ENCODE measurements around the gene HSD3B1. TPM values are rescaled to one million over a fixed set of nuclear protein-coding genes. Genes with fewer than 3 reads are reported as not detected.

The HSD3B1 gene
- total RNA-seq, 1 donor from 2014 or later, result not detected

DNA sequence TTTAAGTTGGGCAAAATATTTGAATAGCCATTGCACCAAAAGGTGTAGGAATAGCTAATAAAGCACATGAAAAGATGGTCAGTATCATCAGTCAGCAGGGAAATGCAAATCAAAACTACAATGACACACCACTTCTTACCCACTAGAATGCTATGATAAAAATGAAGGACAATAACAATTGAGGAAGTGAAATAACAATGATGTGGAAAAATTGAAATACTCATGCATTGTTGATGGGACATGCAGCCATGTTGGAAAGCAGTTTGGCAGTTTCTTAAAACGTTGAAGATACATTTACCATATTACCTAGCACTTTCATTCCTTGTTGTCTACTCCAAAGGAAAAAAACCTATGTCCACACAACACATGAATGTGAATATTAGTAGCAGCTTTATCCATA lies 28.4 kb downstream of the HSD3B1 start:
- Mint-ChIP-seq H3K9me3 (ENCODE audit: low read depth) (no peaks in the 10 kb centered on the region), H3K4me3 (ENCODE audit: low read depth) (no peak overlapping the region), H3K27ac (no peak overlapping the region), H3K4me1 (ENCODE audit: low read depth) (no peaks in the 10 kb centered on the region), H3K27me3 (peaks cover 8% of the 10 kb centered on the region), H3K36me3 (ENCODE audit: insufficient read depth) (no peaks in the 10 kb centered on the region)
- TF ChIP-seq, protein P1, sequence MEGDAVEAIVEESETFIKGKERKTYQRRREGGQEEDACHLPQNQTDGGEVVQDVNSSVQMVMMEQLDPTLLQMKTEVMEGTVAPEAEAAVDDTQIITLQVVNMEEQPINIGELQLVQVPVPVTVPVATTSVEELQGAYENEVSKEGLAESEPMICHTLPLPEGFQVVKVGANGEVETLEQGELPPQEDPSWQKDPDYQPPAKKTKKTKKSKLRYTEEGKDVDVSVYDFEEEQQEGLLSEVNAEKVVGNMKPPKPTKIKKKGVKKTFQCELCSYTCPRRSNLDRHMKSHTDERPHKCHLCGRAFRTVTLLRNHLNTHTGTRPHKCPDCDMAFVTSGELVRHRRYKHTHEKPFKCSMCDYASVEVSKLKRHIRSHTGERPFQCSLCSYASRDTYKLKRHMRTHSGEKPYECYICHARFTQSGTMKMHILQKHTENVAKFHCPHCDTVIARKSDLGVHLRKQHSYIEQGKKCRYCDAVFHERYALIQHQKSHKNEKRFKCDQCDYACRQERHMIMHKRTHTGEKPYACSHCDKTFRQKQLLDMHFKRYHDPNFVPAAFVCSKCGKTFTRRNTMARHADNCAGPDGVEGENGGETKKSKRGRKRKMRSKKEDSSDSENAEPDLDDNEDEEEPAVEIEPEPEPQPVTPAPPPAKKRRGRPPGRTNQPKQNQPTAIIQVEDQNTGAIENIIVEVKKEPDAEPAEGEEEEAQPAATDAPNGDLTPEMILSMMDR (IDR thresholded peaks at IDR 0.05; ENCODE audit: unreplicated experiment), result no peak
- DNase-seq (ENCODE audit: low spot score, unreplicated experiment), result no peak

DNA sequence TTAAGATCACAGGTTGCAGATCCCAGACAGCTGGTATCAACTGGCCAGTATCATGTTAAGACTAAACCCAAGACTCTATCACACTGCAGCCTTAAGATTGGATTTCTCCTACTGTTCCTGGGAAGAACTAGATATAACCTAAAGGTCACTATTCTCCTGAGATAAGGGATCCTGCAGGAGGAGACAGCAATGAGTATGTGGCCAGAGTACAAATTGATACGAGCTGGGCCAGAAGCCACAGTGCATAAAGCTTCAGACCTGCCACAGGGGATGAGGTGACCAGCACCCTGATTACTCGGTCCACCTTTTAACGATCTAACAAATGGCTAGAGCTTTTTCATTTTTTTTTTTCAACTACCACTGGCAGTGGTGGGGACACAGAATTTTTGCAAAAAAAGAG lies 31.0 kb downstream of the HSD3B1 start:
- Mint-ChIP-seq H3K27me3 (peaks cover 4% of the 10 kb centered on the region), H3K4me3 (ENCODE audit: low read depth) (no peak overlapping the region), H3K4me1 (ENCODE audit: low read depth) (peaks cover 5% of the 10 kb centered on the region), H3K27ac (no peak overlapping the region), H3K36me3 (ENCODE audit: insufficient read depth) (no peaks in the 10 kb centered on the region), H3K9me3 (ENCODE audit: low read depth) (no peaks in the 10 kb centered on the region)
- DNase-seq (ENCODE audit: low spot score, unreplicated experiment), result no peak
- TF ChIP-seq, protein P1 (IDR thresholded peaks at IDR 0.05; ENCODE audit: unreplicated experiment), result no peak

DNA sequence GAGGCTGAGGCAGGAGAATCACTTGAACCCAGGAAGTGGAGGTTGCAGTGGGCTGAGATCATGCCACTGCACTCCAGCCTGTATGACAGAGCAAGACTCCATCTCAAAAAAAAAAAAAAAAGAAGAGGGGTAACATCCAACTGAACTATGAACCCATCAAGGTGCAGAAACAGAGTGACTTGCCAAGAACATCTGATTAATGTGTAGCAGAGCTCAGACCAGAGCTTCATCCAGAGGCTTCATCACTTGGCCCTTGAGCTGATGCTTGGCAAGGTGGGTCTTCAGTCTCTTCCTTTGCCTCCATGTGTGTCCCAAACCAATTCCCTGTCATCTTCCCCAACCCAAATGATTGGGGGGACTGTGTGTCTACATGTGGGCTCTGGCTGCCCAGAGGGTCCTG lies 32.6 kb downstream of the HSD3B1 start:
- no peaks in the 10 kb centered on the region for H3K9me3 Mint-ChIP-seq (ENCODE audit: low read depth)

DNA sequence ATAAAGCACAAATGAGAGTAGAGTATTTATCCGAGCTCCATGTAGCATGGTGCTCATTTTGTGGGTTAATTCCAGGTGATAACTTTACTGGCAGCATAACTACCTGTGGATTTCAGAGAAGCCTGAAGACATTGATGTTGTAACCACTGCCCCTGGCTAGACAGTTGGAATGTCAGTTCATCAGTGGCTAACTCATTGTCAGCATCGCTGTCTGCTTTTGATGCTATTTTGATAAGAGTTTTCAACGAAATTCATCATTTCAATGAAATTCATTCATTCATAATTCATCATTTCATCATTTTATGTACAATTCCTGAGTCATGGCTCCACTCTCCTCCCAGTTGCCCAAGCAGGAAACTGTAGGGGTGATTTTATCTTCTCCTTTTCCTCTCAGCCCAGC lies 34.4 kb downstream of the HSD3B1 start:
- TF ChIP-seq, protein P1 (IDR thresholded peaks at IDR 0.05; ENCODE audit: unreplicated experiment), result no peak
- H3K4me3 Mint-ChIP-seq (ENCODE audit: low read depth), result no peak overlapping the region
- no peak for DNase-seq (ENCODE audit: low spot score, unreplicated experiment)
- no peaks in the 10 kb centered on the region for H3K36me3 Mint-ChIP-seq (ENCODE audit: insufficient read depth)
- peaks cover 4% of the 10 kb centered on the region for H3K27me3 Mint-ChIP-seq
- H3K4me1 Mint-ChIP-seq (ENCODE audit: low read depth), result peaks cover 5% of the 10 kb centered on the region
- no peak overlapping the region for H3K27ac Mint-ChIP-seq
- no peaks in the 10 kb centered on the region for H3K9me3 Mint-ChIP-seq (ENCODE audit: low read depth)

More for the DNA sequence above, 32.6 kb downstream of the HSD3B1 start:
- H3K4me1 Mint-ChIP-seq (ENCODE audit: low read depth), result peaks cover 5% of the 10 kb centered on the region
- no peaks in the 10 kb centered on the region for H3K36me3 Mint-ChIP-seq (ENCODE audit: insufficient read depth)
- DNase-seq (ENCODE audit: low spot score, unreplicated experiment), result no peak
- no peak overlapping the region for H3K27ac Mint-ChIP-seq
- H3K4me3 Mint-ChIP-seq (ENCODE audit: low read depth), result no peak overlapping the region
- TF ChIP-seq, protein P1 (IDR thresholded peaks at IDR 0.05; ENCODE audit: unreplicated experiment), result no peak
- H3K27me3 Mint-ChIP-seq, result peaks cover 4% of the 10 kb centered on the region

DNA sequence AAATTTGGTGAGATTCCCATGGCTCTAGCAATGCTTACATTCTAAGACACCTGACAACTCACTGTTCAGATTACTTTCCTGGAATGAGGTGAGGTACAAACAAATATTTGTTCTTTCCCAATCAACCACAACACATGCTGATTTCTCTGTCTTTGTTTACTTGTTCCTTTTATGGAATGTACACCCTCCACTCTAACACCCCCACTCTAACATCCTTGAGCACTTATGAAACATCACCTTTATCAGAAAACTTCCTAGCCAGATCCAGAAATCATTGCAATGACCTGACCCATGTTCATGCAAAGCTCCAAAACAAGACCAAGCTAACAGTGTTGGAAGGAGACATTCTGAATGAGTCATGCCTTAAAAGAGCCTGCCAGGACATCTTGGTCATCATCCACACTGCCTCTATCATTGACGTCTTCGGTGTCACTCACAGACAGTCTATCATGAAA lies 35.5 kb downstream of the HSD3B1 start:
- H3K27me3 Mint-ChIP-seq, result peaks cover 6% of the 10 kb centered on the region
- peaks cover 5% of the 10 kb centered on the region for H3K4me1 Mint-ChIP-seq (ENCODE audit: low read depth)
- no peak for DNase-seq (ENCODE audit: low spot score, unreplicated experiment)
- TF ChIP-seq, protein P1 (IDR thresholded peaks at IDR 0.05; ENCODE audit: unreplicated experiment), result no peak
- H3K4me3 Mint-ChIP-seq (ENCODE audit: low read depth), result no peak overlapping the region
- H3K36me3 Mint-ChIP-seq (ENCODE audit: insufficient read depth), result no peaks in the 10 kb centered on the region
- no peak overlapping the region for H3K27ac Mint-ChIP-seq
- H3K9me3 Mint-ChIP-seq (ENCODE audit: low read depth), result no peaks in the 10 kb centered on the region

Data from progenitor cell of endocrine pancreas (in vitro differentiated cells).